Stomach smooth muscle (tissue), 2 donors: Measurements from ENCODE around the gene RPL11.

Source experiments
- H3K27ac ChIP-seq: one replicate; pipeline ENCODE4 v1.7.0; 2013; ENCODE audit warnings: mild to moderate bottlenecking, low read length, inconsistent platforms
- H3K27me3 ChIP-seq, 2 donors: one replicate each; pipeline ENCODE4 v1.7.0; 2013; ENCODE audit warnings: low read length in 2 of 2; ENCODE audit not compliant: insufficient read depth in 2 of 2, control insufficient read depth in 1 of 2
- H3K36me3 ChIP-seq, 2 donors: one replicate each; pipeline ENCODE4 v1.7.0; 2013; ENCODE audit warnings: low read length in 2 of 2; ENCODE audit not compliant: control insufficient read depth in 2 of 2, insufficient read depth in 2 of 2
- H3K4me1 ChIP-seq: one replicate; pipeline ENCODE4 v1.7.0; 2013; ENCODE audit warnings: low read length; ENCODE audit not compliant: control insufficient read depth, insufficient read depth
- H3K4me3 ChIP-seq, 2 donors: one replicate each; pipeline ENCODE4 v1.7.0; 2013; ENCODE audit warnings: low read length in 2 of 2
- H3K9ac ChIP-seq, 2 donors: one replicate each; pipeline ENCODE4 v1.7.0; 2013; ENCODE audit warnings: low read length in 2 of 2, mild to moderate bottlenecking in 1 of 2
- H3K9me3 ChIP-seq, 2 donors: one replicate each; pipeline ENCODE4 v1.7.0; 2013; ENCODE audit warnings: low read length in 2 of 2; ENCODE audit not compliant: control insufficient read depth in 2 of 2
- donor health status: healthy.
- donor health status: Pancreatic carcinoma.

RPL11 gene

DNA sequence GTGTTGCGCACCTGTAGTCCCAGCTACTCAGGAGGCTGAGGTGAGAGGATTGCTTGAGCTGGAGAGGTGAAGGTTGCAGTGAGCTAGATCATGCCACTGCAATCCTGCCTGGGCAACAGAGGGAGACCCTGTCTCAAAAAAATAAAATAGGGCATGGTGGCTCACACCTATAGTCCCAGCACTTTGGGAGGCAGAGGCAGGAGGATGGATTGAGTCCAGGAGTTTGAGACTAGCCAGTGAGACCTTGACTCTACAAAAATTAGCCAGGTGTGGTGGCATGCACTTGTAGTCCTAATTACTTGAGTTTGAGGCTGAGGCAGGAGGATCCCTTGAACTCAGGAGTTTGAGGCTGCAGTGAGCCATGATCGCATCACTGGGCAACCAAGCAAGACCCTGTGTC lies 9.7 kb downstream of the RPL11 start:
- H3K27me3 ChIP-seq, result no peaks in the 10 kb centered on the region
- no peak overlapping the region for H3K4me3 ChIP-seq
- no peaks in the 10 kb centered on the region for H3K4me1 ChIP-seq
- peaks cover 42 to 56% of the 10 kb centered on the region in 2 donors for H3K36me3 ChIP-seq
- H3K27ac ChIP-seq, result no peak overlapping the region
- H3K9me3 ChIP-seq, result no peaks in the 10 kb centered on the region
- no peak overlapping the region for H3K9ac ChIP-seq

DNA sequence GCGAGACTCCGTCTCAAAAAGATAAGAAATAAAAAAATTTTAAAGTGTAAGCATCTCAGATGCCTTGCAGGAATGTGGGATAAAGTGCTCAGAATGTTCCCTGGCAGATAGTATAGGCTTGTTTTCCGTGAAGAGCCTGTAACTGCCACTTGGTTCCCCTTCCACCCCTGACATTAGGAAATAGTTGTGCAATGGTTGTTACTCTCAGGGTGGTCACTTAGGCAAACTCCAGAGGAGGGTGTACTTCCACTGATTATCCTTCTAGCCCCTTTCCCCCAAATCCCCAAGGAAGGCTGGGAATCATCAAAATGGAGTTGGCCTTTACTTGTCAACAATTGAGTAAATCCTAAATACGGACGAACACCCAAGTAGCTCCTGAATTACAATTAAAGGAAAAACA lies 10.4 kb downstream of the RPL11 start:
- Histone ChIP-seq H3K27ac (no peak overlapping the region), H3K4me3 (no peak overlapping the region), H3K27me3 (no peaks in the 10 kb centered on the region), H3K4me1 (no peaks in the 10 kb centered on the region), H3K9me3 (no peaks in the 10 kb centered on the region), H3K9ac (no peak overlapping the region), H3K36me3 (peaks cover 36 to 50% of the 10 kb centered on the region in 2 donors)

DNA sequence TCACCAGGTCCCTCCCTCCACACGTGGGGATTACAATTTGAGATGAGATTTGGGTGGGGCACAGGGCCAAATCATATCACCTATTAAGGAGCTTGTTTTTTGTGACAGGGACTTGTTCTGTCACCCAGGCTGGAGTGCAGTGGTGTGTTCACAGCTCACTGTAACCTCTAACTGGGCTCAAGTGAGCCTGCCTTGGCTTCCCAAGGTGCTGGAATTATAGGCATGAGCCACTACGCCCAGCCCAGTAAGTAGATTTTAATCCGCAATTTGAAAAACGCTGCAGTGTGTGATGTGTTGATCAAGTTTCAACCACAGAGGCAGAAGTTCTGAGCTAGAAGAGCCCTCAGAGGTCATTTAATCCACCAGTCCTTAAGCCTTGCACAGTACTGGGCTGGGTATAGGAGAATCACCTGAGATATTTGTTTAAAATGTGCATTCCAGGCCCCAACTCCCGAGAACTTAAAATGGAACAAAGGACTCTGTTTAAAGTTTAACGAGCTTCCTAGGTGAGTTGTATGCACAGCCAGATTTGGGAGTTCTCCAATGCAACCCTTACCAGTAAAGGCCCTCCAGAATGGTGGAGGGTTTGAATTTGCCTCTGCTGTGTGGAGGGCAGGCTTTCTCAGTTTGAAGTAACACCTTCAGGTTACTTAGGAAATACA lies 13.4 kb downstream of the RPL11 start:
- no peak overlapping the region for H3K4me3 ChIP-seq
- no peaks in the 10 kb centered on the region for H3K4me1 ChIP-seq
- H3K27ac ChIP-seq, result no peak overlapping the region
- no peaks in the 10 kb centered on the region for H3K27me3 ChIP-seq
- H3K36me3 ChIP-seq, result peaks cover 18 to 31% of the 10 kb centered on the region in 2 donors
- H3K9me3 ChIP-seq, result no peaks in the 10 kb centered on the region
- H3K9ac ChIP-seq, result no peak overlapping the region

DNA sequence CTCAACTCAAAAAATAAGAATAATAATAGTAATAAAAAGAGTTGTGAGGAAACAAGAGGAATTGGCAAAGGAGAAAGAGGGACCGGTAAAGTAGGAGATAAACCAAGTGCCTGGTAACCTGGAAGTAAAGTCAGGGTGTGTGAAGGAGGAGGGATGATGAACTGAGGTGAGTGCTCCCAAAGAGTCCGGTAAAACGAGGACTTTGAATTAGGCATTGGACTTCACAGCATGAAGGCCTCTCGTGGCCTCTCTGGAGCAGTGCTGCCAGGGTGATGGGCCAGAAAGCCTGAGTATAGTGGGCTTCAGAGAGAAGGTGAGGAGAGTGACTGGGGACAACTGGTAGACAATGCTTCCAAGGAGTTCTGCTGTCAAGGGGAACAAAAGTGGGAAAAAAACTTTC lies 17.6 kb downstream of the RPL11 start:
- Histone ChIP-seq H3K27me3 (no peaks in the 10 kb centered on the region), H3K4me1 (no peaks in the 10 kb centered on the region), H3K27ac (no peak overlapping the region), H3K36me3 (peaks cover 7 to 11% of the 10 kb centered on the region in 2 donors), H3K9ac (no peak overlapping the region), H3K4me3 (no peak overlapping the region), H3K9me3 (no peaks in the 10 kb centered on the region)

DNA sequence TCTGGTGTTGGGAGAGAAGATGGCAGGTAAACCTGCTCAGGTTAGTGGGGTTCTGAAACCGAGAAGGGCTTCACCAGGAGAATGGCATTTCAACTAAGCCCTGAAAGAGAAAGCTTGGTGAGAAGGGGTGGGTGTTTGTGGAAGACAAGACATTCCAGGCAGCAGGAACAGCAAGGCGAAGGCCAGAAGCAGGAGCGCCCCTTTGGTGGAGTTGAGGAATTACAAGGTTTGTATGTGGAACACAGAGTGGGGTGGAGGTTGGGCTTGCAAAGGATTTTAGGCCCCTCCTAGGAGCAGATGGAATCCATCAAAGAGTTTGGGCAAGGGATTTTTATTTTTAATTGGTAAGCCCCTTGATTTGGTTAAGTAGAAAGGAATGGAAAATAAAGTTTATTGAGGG lies 26.9 kb downstream of the RPL11 start:
- Histone ChIP-seq H3K4me3 (no peak overlapping the region), H3K9ac (no peak overlapping the region), H3K9me3 (no peaks in the 10 kb centered on the region), H3K36me3 (peaks cover 4% of the 10 kb centered on the region in 2 donors), H3K27ac (no peak overlapping the region), H3K27me3 (no peaks in the 10 kb centered on the region), H3K4me1 (no peaks in the 10 kb centered on the region)

DNA sequence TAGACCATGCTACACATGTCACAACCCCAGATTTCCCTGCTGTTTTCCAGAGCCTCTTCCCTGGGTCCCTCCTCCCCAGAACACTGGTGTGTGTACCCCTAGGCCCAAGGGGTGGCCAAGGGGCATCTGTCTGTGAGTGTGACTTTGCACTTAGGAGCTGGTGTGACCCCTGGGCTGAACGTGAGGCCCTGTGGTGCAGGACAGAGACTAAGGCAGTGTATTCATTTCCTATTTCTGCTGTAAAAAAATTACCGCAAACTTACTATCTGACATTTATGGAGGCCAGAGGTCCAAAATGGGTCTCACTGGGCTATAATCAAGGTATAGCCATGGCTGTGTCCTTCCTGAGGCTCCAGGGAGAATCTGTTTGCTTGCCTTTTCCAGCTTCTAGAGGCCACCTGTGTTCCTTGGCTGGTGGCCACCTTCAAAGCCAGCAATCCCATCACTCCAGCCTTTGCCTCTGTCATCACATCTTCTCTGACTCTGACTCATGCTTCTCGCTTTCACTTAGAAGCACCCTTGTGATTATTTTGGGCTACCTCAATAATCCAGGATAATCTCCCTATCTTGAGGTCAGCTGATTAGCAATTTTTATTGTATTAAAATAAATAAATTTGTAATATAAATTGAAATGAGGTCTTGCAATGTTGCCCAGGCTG lies 27.7 kb downstream of the RPL11 start:
- no peak overlapping the region for H3K4me3 ChIP-seq
- no peaks in the 10 kb centered on the region for H3K4me1 ChIP-seq
- H3K27me3 ChIP-seq, result no peaks in the 10 kb centered on the region
- H3K9me3 ChIP-seq, result no peaks in the 10 kb centered on the region
- H3K36me3 ChIP-seq, result peaks cover 4% of the 10 kb centered on the region in 2 donors
- no peak overlapping the region for H3K27ac ChIP-seq
- H3K9ac ChIP-seq, result no peak overlapping the region

DNA sequence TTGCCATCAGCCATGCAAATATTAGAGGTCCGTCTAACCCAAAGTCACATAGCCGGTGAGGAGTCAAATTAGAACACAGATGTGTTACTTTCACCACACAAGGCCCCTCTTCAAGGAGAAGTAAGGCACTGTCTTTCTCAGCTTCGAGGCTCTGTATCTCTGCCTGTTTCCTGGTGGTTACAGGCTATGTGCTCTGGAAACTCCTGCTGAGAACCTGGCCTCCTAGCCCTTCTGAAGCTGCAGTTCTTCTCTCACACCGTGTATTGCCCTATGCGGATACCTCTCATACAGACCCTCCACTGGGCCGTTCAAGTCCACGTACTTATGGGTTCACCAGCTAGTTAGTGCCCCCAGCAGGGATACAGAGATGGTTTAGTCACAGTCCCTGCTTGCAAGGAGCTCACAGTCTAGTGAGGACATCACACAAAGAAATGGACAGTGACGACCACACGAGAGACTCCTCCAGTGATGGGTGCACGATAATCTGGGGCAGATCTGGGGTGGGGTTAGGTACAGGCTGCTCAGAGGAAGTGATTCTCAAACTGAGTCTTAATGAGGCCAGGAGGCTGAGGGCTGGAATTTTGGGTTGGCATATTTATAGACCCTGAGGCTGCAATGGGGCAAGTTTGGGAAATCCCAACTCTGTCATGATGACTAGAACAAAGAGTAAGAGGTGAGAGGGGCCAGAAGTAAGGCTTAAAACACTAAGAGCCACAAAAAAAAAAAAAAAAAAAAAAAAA lies 28.8 kb downstream of the RPL11 start:
- no peak overlapping the region for H3K9ac ChIP-seq
- H3K27ac ChIP-seq, result no peak overlapping the region

DNA sequence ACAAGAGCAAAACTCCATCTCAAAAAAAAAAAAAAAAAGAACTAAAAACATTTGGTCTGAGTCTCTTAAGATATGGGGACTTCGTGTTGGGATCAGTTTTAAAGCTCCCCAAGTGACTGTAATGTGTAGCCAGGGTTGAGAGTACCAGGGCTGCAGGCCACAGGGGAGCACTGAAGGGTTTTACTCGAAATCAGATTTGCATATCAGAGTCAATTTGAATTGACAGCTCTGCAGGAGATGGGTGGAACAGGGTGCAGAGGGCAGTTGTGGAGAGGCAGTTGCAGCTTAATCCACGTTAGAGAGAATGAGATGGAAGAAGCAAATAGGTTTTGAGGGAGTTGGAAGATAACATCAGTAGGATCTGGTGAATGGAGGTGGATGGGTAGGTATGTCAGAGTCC lies 31.0 kb downstream of the RPL11 start:
- no peak overlapping the region for H3K4me3 ChIP-seq
- H3K4me1 ChIP-seq, result peaks cover 2% of the 10 kb centered on the region
- no peaks in the 10 kb centered on the region for H3K36me3 ChIP-seq
- H3K27me3 ChIP-seq, result no peaks in the 10 kb centered on the region
- no peak overlapping the region for H3K27ac ChIP-seq
- no peak overlapping the region for H3K9ac ChIP-seq
- H3K9me3 ChIP-seq, result no peaks in the 10 kb centered on the region

More for the DNA sequence above, 28.8 kb downstream of the RPL11 start:
- H3K9me3 ChIP-seq, result no peaks in the 10 kb centered on the region
- H3K36me3 ChIP-seq, result peaks cover 0 to 2% of the 10 kb centered on the region in 2 donors
- no peaks in the 10 kb centered on the region for H3K27me3 ChIP-seq
- no peak overlapping the region for H3K4me3 ChIP-seq
- H3K4me1 ChIP-seq, result no peaks in the 10 kb centered on the region

DNA sequence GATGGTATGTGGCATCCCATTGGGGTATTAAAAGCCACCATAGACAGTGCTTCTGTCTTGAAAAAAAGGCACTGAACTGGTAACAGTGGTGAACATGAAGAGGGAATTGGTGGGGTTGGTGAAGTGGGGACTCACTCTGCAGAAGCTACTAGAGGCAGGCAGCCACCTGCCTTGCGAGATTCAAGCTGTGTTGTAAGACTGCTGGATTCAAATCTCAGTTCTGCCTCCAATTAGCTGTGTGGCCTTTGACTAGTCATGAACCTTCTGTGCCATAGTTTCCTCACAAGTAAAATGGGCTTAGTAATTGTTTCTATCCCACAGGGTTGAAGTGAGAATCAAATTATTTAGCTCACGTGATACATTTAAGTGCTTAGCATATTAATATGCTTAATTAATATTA lies 35.1 kb downstream of the RPL11 start:
- Histone ChIP-seq H3K4me1 (peaks cover 2% of the 10 kb centered on the region), H3K9ac (no peak overlapping the region), H3K9me3 (no peaks in the 10 kb centered on the region), H3K36me3 (no peaks in the 10 kb centered on the region), H3K4me3 (no peak overlapping the region), H3K27me3 (no peaks in the 10 kb centered on the region), H3K27ac (no peak overlapping the region)

DNA sequence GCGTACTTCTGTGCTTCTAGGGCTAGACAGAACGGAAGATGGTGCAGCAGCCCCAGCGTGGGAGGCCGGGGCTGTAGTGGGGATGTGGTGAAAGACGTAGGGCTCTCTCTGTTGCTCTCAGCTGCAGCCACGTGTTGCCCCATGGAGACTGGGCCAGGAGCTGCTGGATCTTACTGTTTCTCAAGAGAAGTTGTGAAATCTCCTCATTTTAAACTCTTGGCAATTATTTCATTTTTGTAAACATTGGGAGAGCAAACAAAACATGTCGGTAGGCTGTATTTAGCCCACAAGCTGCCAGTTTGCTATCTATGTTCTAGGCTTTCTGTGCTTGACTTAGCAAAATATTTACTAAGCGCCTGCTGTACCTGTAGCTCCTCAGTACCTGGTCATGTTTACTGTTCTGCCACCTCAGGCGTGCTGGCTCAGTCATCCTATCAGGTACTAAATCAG lies 35.8 kb downstream of the RPL11 start:
- Histone ChIP-seq H3K27me3 (no peaks in the 10 kb centered on the region), H3K27ac (no peak overlapping the region), H3K9ac (no peak overlapping the region), H3K4me1 (peaks cover 2% of the 10 kb centered on the region), H3K4me3 (no peak overlapping the region), H3K36me3 (no peaks in the 10 kb centered on the region), H3K9me3 (no peaks in the 10 kb centered on the region)
